Measurements from ENCODE around the gene CCNY.

Gene CCNY

DNA sequence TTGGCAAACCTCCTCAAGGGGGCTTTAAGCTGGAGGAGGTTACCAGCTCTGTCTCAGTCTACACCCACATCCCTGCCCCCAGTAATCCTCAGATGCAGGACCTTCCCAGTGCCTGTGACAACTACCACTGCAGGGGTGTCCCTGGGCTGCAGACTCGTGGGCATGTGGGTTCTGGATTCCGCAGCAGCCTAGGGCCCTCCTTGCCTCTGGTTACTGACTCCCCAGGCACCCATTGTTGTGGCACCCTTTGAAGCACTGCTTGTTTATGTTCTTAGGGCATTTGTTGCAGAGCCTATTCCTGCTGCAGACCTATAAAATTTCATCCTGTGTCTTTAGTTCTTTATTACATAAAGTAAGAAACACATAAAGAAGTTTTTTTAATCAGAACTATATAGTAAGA, 217.7 kb downstream of the CCNY start:
- no peaks in the 10 kb centered on the region; the same call in 1 of the 2 replicates for H3K4me1 ChIP-seq (ENCODE audit: insufficient read depth, low read length)
- H3K27me3 ChIP-seq (ENCODE audit: insufficient read depth, low read length) = no peaks in the 10 kb centered on the region
- no peak overlapping the region for H3K9ac ChIP-seq (ENCODE audit: low read depth, low read length)
- no peaks in the 10 kb centered on the region for H3K9me3 ChIP-seq (ENCODE audit: insufficient read depth, low read depth, low read length)
- H3K36me3 ChIP-seq (ENCODE audit: insufficient read depth, low read length) = peaks cover 11% of the 10 kb centered on the region; the same call in 1 of the 2 replicates
- no peak overlapping the region for H3K27ac ChIP-seq (ENCODE audit: low read depth, low read length)
- no peak overlapping the region for H3K4me3 ChIP-seq (ENCODE audit: low read length)
- WGBS = 49% methylated on average over 2 of the region's 2 CpGs

DNA sequence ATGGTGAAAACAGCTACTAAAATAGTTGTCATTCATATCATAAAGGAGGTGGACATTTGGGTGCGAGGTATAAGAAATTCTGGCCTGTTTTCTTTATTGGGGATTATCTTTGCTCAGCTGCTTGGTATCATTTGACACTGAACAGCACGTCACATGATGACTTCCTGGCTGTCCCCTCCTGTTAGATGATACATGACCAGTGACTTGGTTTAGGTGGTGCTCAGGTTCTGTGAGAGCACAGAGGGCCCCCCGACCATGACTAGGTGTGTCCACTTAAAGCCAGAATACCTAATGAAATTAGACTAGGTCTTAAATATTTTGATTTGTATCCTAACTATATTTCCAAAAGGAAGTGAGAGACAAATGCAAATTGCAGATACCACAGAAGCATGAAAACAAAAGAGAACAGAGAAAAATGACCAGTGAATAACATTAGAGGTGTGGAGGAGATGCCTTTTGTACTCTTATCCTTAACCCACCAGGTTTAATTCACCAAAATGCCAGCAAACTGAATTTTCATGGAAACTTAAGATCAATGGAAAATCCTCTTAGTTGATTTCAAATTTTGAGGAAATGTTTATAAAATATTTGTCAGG, 218.2 kb downstream of the CCNY start:
- WGBS = 89% methylated on average over 3 of the region's 3 CpGs
- H3K27ac ChIP-seq (ENCODE audit: low read depth, low read length) = no peak overlapping the region
- H3K4me1 ChIP-seq (ENCODE audit: insufficient read depth, low read length) = no peaks in the 10 kb centered on the region; the same call in 1 of the 2 replicates

DNA sequence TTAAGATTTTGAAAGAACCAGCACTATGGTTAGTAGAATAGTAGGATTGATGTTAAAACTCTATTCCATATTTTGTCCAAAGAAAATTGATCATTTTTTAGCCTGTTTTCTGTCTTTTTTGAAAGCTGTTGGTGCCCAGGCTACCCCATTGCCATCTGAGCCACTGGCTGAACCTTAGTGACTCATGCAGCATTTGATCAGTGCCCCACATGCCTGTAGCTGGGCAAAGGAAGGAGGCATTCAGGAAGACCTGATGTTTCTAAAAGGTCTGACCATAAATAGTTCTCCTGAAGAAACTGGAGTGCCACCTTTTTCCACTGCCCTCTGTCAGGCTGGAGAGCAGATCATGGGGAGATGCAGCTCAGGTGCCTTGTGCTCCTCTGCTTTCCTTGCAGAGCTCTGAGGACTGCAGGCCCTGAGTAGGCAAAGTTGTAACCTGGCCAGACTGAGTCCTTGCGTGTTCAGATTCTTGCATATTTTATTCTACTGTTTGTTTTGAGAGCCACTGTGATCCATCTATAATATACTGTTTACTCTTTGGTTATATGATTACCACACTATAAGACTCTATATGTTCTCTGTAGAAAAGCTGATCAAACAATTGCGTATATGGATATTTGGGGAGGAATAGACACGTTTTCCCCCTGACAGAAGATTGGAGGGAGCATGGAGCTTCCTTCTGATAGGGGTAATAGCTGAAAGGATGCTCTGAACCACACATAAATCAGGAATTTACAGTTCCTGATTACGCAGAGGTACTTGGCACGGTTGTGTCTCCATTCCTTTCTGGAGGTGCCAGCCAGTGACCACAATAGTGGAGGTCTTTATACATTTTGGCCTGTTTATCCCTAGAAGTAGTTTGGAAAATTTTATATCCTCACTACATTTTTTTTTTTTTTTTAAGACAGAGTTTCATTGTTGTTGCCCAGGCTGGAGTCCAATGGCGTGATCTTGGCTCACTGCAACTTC, 219.9 kb downstream of the CCNY start:
- Histone ChIP-seq H3K4me1 (ENCODE audit: insufficient read depth, low read length) (no peaks in the 10 kb centered on the region; the same call in 1 of the 2 replicates), H3K36me3 (ENCODE audit: insufficient read depth, low read length) (peaks cover 11% of the 10 kb centered on the region; the same call in 1 of the 2 replicates), H3K27ac (ENCODE audit: low read depth, low read length) (no peak overlapping the region), H3K9ac (ENCODE audit: low read depth, low read length) (no peak overlapping the region), H3K9me3 (ENCODE audit: insufficient read depth, low read depth, low read length) (no peaks in the 10 kb centered on the region), H3K4me3 (ENCODE audit: low read length) (no peak overlapping the region), H3K27me3 (ENCODE audit: insufficient read depth, low read length) (no peaks in the 10 kb centered on the region)
- 96% methylated on average over 6 of the region's 6 CpGs for WGBS

More for the DNA sequence above, 218.2 kb downstream of the CCNY start:
- H3K4me3 ChIP-seq (ENCODE audit: low read length) = no peak overlapping the region
- no peak overlapping the region for H3K9ac ChIP-seq (ENCODE audit: low read depth, low read length)
- no peaks in the 10 kb centered on the region for H3K9me3 ChIP-seq (ENCODE audit: insufficient read depth, low read depth, low read length)
- no peaks in the 10 kb centered on the region for H3K27me3 ChIP-seq (ENCODE audit: insufficient read depth, low read length)
- peaks cover 11% of the 10 kb centered on the region; the same call in 1 of the 2 replicates for H3K36me3 ChIP-seq (ENCODE audit: insufficient read depth, low read length)

DNA sequence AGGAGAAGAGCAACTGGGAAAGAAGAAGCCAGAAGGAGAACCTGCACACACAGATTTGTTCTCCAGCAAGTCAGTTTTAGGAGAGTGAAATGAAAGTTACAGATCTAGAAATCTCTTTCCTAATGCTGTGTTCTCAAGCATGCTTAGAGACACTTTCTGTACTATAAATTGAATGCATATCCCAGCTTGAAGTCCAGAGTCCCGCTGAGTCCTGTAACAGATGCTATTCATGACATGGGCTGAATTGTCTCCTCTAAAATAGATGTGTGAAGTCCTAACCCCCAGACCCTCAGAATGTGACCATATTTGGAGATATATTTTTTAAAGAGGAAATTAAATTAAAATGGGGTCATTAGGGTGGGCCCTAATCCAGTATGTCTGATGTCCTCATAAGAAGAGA, 222.0 kb downstream of the CCNY start:
- no peaks in the 10 kb centered on the region for H3K9me3 ChIP-seq (ENCODE audit: insufficient read depth, low read depth, low read length)
- no peaks in the 10 kb centered on the region; the same call in 1 of the 2 replicates for H3K4me1 ChIP-seq (ENCODE audit: insufficient read depth, low read length)
- H3K36me3 ChIP-seq (ENCODE audit: insufficient read depth, low read length) = peaks cover 6% of the 10 kb centered on the region; the same call in 1 of the 2 replicates
- WGBS = 100% methylated on average over 1 of the region's 1 CpG
- H3K4me3 ChIP-seq (ENCODE audit: low read length) = no peak overlapping the region
- H3K27ac ChIP-seq (ENCODE audit: low read depth, low read length) = no peak overlapping the region
- H3K9ac ChIP-seq (ENCODE audit: low read depth, low read length) = no peak overlapping the region
- H3K27me3 ChIP-seq (ENCODE audit: insufficient read depth, low read length) = no peaks in the 10 kb centered on the region

DNA sequence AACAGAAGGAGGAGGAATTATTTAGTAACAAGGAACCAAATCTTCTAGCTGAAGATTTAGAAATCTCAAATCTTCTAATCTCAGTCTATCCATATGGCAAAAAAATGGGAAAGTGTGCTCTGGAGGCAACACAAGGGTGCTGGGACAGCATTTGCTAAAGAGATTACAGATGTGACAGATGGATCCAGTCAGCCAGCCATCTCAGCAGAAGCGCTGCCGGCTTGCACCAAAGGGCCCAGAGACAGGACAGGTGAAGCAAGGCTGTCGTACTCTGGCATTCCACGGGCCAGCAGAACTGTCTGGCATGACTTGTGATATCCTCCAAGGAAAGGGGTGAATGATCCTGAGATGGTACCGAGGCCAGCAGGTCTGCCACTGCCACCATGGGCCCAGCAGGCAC, 223.1 kb downstream of the CCNY start:
- peaks cover 7% of the 10 kb centered on the region; the same call in 1 of the 2 replicates for H3K36me3 ChIP-seq (ENCODE audit: insufficient read depth, low read length)
- 95% methylated on average over 5 of the region's 5 CpGs for WGBS

DNA sequence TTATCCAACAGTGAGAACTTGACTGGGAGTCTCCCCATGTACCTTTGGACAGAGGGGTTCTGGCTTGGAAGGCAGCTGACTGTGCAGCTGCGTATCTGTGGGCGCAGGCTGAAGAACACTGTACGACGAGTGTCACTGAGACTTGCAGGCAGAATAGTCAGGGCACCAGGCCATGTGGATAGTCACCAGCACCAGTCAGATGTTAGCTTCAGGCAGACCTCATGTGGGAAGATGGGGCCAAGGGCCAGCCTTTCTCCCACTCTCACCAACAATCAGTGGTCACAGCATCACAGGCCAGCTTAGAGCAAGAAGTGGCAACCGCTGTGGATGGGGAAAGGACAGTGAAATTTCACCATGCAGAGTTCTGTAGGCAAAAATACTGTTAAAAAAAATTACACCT, 225.4 kb downstream of the CCNY start:
- no peaks in the 10 kb centered on the region for H3K4me1 ChIP-seq (ENCODE audit: insufficient read depth, low read length)
- no peak overlapping the region for H3K27ac ChIP-seq (ENCODE audit: low read depth, low read length)
- no peaks in the 10 kb centered on the region for H3K9me3 ChIP-seq (ENCODE audit: insufficient read depth, low read depth, low read length)
- no peak overlapping the region for H3K9ac ChIP-seq (ENCODE audit: low read depth, low read length)
- H3K4me3 ChIP-seq (ENCODE audit: low read length) = no peak overlapping the region
- peaks cover 11% of the 10 kb centered on the region; the same call in 1 of the 2 replicates for H3K36me3 ChIP-seq (ENCODE audit: insufficient read depth, low read length)
- H3K27me3 ChIP-seq (ENCODE audit: insufficient read depth, low read length) = no peaks in the 10 kb centered on the region
- WGBS = 96% methylated on average over 5 of the region's 5 CpGs

More for the DNA sequence above, 223.1 kb downstream of the CCNY start:
- Histone ChIP-seq H3K27ac (ENCODE audit: low read depth, low read length) (no peak overlapping the region), H3K4me3 (ENCODE audit: low read length) (no peak overlapping the region), H3K9ac (ENCODE audit: low read depth, low read length) (no peak overlapping the region), H3K27me3 (ENCODE audit: insufficient read depth, low read length) (no peaks in the 10 kb centered on the region), H3K9me3 (ENCODE audit: insufficient read depth, low read depth, low read length) (no peaks in the 10 kb centered on the region), H3K4me1 (ENCODE audit: insufficient read depth, low read length) (no peaks in the 10 kb centered on the region)

DNA sequence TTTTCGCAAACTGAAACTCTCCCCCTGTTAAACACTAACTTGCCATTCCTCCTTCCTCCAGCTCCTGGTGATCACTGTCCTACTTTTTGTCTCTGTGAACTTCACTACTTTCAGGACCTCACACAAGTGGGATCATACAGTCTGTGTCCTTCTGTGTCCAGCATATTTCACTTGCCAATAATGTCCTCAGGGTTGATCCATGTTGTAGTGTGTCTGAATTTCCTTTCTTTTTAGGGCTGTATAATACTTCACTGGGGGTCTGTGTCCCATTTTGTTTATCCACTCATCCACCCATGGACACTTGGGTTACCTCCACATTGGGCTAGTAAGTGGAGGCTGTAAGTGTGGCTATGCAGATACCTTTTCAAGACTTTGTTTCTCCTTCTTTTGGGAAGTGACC, 226.1 kb downstream of the CCNY start:
- 92% methylated on average over 1 of the region's 1 CpG for WGBS
- Histone ChIP-seq H3K36me3 (ENCODE audit: insufficient read depth, low read length) (peaks cover 13% of the 10 kb centered on the region; the same call in 1 of the 2 replicates), H3K9me3 (ENCODE audit: insufficient read depth, low read depth, low read length) (no peaks in the 10 kb centered on the region), H3K27me3 (ENCODE audit: insufficient read depth, low read length) (no peaks in the 10 kb centered on the region), H3K4me1 (ENCODE audit: insufficient read depth, low read length) (no peaks in the 10 kb centered on the region), H3K4me3 (ENCODE audit: low read length) (no peak overlapping the region), H3K27ac (ENCODE audit: low read depth, low read length) (no peak overlapping the region), H3K9ac (ENCODE audit: low read depth, low read length) (no peak overlapping the region)

DNA sequence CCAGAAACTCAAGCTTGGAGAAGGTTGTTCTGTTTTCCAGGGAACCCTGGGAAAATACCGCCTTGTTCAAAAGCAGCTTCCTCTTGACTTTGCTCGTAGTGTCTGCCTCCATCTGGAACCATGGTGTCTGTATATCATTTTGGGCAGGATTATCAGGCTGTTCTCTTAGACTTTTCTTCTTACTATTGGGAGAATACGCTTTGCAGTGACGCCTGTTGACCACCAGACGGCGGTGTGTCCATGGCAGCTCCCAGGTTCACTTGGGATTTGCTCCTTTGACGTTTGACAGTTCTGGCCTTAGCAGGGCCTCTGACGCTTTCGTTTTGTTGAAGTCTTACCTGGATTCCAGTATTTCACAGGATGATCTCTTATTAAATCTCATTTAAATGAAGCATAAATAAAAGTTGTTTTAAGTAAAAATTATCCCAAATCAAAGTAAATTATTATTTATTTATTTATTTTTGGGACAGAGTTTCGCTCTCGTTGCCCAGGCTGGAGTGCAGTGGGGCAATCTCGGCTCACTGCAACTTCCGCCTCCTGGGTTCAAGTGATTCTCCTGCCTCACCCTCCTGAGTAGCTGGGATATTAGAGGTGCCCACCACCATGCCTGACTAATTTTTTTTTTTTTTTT, 227.1 kb downstream of the CCNY start:
- Histone ChIP-seq H3K4me1 (ENCODE audit: insufficient read depth, low read length) (no peaks in the 10 kb centered on the region), H3K9me3 (ENCODE audit: insufficient read depth, low read depth, low read length) (no peaks in the 10 kb centered on the region), H3K36me3 (ENCODE audit: insufficient read depth, low read length) (peaks cover 20% of the 10 kb centered on the region; the same call in 1 of the 2 replicates), H3K27me3 (ENCODE audit: insufficient read depth, low read length) (no peaks in the 10 kb centered on the region), H3K4me3 (ENCODE audit: low read length) (no peak overlapping the region), H3K9ac (ENCODE audit: low read depth, low read length) (no peak overlapping the region), H3K27ac (ENCODE audit: low read depth, low read length) (no peak overlapping the region)
- 47% methylated on average over 13 of the region's 13 CpGs for WGBS

DNA sequence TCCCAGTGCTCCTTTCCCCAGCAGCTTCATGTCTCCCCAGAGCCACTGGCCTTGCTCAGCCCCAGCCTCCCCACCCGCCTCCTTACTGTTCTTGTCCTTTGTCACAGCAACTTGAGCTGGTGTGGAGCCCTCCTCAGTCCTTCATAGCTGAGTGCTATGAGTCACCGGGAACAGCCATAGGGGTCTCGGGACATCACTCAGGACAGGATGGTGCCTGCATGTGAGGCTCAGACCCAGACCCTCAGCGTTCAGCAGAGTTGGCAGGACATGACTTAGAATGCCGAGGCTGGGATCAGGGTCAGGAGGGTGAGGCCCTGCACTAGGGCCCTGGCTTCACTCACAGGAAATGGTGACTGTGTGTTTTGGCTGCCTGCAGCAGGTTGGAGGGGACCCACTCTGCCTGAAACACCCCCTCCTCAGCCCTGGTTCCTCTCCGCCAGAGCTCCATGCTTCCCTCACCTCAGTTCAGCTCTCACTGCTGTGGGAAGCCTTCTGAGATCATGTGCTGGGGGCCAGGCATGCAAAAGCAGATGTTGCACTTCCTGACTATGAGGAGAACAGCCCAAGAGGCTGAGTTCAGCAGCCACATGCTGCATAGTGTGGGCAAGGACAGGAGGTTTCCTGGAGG, 228.1 kb downstream of the CCNY start:
- H3K9ac ChIP-seq (ENCODE audit: low read depth, low read length) = no peak overlapping the region
- WGBS = 83% methylated on average over 6 of the region's 6 CpGs
- no peak overlapping the region for H3K27ac ChIP-seq (ENCODE audit: low read depth, low read length)

DNA sequence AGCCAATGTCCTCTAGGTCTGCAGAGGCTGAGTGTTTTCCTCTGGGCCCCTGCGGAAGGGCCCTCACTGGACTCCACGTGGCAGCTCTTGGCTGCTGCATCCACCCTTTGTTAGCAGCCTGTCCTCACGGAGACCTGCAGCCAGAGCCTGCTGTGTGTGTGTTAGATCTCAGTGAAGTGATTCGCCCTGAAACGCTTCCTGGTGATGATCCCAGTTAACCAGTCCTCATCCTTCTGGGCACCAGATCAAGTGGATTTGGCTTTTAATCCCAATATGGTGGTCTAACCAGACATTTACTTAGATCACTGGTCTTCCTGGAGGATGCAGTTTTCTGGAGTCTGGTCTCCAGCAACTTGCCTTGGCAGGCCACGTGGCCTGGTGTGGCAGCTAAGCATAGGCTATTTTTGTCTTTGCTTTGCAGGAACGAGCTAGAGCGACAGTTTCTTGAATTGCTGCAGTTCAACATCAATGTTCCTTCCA, 229.3 kb downstream of the CCNY start:
- Histone ChIP-seq H3K4me3 (ENCODE audit: low read length) (no peak overlapping the region), H3K9me3 (ENCODE audit: insufficient read depth, low read depth, low read length) (no peaks in the 10 kb centered on the region), H3K9ac (ENCODE audit: low read depth, low read length) (no peak overlapping the region), H3K27me3 (ENCODE audit: insufficient read depth, low read length) (no peaks in the 10 kb centered on the region), H3K36me3 (ENCODE audit: insufficient read depth, low read length) (peaks cover 26% of the 10 kb centered on the region), H3K27ac (ENCODE audit: low read depth, low read length) (no peak overlapping the region), H3K4me1 (ENCODE audit: insufficient read depth, low read length) (no peaks in the 10 kb centered on the region)
- 96% methylated on average over 8 of the region's 8 CpGs for WGBS

More for the DNA sequence above, 228.1 kb downstream of the CCNY start:
- Histone ChIP-seq H3K4me3 (ENCODE audit: low read length) (no peak overlapping the region), H3K36me3 (ENCODE audit: insufficient read depth, low read length) (peaks cover 20% of the 10 kb centered on the region; the same call in 1 of the 2 replicates), H3K9me3 (ENCODE audit: insufficient read depth, low read depth, low read length) (no peaks in the 10 kb centered on the region), H3K27me3 (ENCODE audit: insufficient read depth, low read length) (no peaks in the 10 kb centered on the region), H3K4me1 (ENCODE audit: insufficient read depth, low read length) (no peaks in the 10 kb centered on the region)
